ENCODE data around the gene CD3E.

The CD3E gene

DNA sequence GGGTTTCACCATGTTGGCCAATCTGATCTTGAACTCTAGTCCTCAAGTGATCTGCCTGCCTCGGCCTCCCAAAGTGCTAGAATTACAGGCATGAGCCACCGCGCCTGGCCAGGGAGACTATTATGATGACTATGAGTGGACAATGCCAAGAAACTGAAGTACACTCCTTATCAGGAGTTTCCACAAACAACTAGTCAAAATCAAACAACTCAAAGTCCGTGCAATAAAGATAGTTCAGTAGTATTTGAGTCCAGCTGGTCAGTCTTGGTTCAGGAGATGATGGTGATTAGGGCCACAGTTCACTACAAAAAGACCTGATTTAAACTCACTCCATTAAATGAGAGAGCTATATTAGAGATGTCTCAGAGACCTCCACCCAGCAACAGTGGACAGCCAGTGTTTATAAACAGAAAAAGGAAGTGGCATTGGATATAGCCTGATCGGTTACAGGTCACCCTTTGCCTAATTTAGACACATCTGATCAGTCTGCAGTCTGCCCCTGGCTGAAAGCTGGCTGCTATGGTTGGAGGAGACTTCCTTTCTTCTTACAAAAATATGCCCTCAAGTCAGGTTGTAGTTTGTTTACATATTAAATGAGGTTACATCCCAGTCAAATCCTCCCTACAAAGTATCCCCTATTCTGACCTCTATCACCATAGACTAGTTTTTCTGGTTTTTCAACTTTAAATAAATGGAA lies 17.0 kb downstream of the CD3E start:
- no peak overlapping the region for H3K9ac ChIP-seq (ENCODE audit: insufficient read length)
- TF ChIP-seq POLR2AphosphoS5 (IDR thresholded peaks at IDR 0.05; ENCODE audit: borderline replicate concordance, low read depth, low read length) (no peak), FOXP2 (optimal IDR thresholded peaks at IDR 0.05; ENCODE audit: control extremely low read depth, extremely low read length, insufficient read depth) (no peak), EZH2 (IDR thresholded peaks at IDR 0.05) (no peak)
- H3K4me3 ChIP-seq = no peak overlapping the region
- no peak overlapping the region for H3K27ac ChIP-seq
- no peak for DNase-seq (ENCODE audit: low read depth, low spot score)
- H3K36me3 ChIP-seq (ENCODE audit: insufficient read depth, low read length) = no peaks in the 10 kb centered on the region
- H3K9me3 ChIP-seq (ENCODE audit: low read depth, low read length) = no peaks in the 10 kb centered on the region

DNA sequence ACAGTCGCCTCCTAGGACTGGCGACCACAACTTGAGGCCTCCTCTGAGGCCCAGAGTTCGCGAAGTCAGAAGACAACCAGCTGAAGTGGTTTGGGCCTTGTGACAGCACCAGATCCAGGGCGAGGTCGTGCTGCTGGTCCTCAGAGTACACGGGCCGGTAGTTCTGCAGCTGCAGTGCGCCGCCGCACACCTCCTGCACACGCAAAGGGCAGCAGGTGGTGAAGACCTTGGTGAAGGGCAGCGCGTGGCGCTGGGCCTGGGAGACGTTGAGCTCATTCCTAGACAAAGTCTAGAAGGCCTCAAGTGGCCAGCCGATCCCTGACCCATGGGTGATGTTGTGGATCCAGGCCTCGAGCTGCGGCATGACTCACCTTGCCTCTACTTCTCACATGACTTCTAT lies 18.2 kb downstream of the CD3E start:
- H3K36me3 ChIP-seq (ENCODE audit: insufficient read depth, low read length) = no peaks in the 10 kb centered on the region
- no peak for TF ChIP-seq FOXP2 (optimal IDR thresholded peaks at IDR 0.05; ENCODE audit: control extremely low read depth, extremely low read length, insufficient read depth)
- no peak for TF ChIP-seq POLR2AphosphoS5 (IDR thresholded peaks at IDR 0.05; ENCODE audit: borderline replicate concordance, low read depth, low read length)
- TF ChIP-seq EZH2 (IDR thresholded peaks at IDR 0.05) = no peak

GRCh38 chr11:118325283-118325682 lies 20.8 kb downstream of the CD3E start:
- no peak for TF ChIP-seq POLR2AphosphoS5 (IDR thresholded peaks at IDR 0.05; ENCODE audit: borderline replicate concordance, low read depth, low read length)
- no peak for TF ChIP-seq EZH2 (IDR thresholded peaks at IDR 0.05)
- TF ChIP-seq FOXP2 (optimal IDR thresholded peaks at IDR 0.05; ENCODE audit: control extremely low read depth, extremely low read length, insufficient read depth) = no peak
- DNase-seq (ENCODE audit: low read depth, low spot score) = no peak
- Histone ChIP-seq H3K4me3 (no peak overlapping the region), H3K27ac (no peak overlapping the region), H3K9ac (ENCODE audit: insufficient read length) (no peak overlapping the region), H3K36me3 (ENCODE audit: insufficient read depth, low read length) (no peaks in the 10 kb centered on the region), H3K9me3 (ENCODE audit: low read depth, low read length) (no peaks in the 10 kb centered on the region)

More for the DNA sequence above, 18.2 kb downstream of the CD3E start:
- Histone ChIP-seq H3K9me3 (ENCODE audit: low read depth, low read length) (no peaks in the 10 kb centered on the region), H3K4me3 (no peak overlapping the region), H3K9ac (ENCODE audit: insufficient read length) (no peak overlapping the region), H3K27ac (no peak overlapping the region)
- DNase-seq (ENCODE audit: low read depth, low spot score) = no peak

- Histone ChIP-seq H3K36me3 (ENCODE audit: insufficient read depth, low read length) (no peaks in the 10 kb centered on the region), H3K4me3 (no peak overlapping the region), H3K27ac (no peak overlapping the region), H3K9ac (ENCODE audit: insufficient read length) (no peak overlapping the region), H3K9me3 (ENCODE audit: low read depth, low read length) (no peaks in the 10 kb centered on the region)
- DNase-seq (ENCODE audit: low read depth, low spot score) = no peak
- TF ChIP-seq FOXP2 (optimal IDR thresholded peaks at IDR 0.05; ENCODE audit: control extremely low read depth, extremely low read length, insufficient read depth) (no peak), POLR2AphosphoS5 (IDR thresholded peaks at IDR 0.05; ENCODE audit: borderline replicate concordance, low read depth, low read length) (no peak), EZH2 (IDR thresholded peaks at IDR 0.05) (no peak)
These were observed 24.2 kb downstream of the CD3E start for GRCh38 chr11:118328745-118329144.

DNA sequence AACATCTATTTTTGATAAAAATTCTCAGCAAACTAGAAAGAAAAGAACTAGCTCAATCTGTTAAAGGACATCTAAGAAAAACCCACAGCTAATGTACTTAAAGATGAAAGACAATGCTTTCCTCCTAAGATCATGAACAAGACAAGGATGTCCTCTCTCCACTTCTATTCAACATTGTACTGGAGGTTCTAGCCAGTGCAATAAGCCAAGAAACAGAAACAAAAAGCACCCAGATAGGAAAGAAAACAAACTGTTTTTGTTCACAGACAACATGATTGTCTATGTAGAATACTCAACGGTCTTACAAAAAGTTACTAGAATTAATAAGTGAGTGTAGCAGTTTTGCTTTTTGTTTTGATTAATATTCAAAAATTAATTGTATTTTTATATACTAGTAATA lies 30.2 kb downstream of the CD3E start:
- Histone ChIP-seq H3K27ac (no peak overlapping the region), H3K36me3 (ENCODE audit: insufficient read depth, low read length) (no peaks in the 10 kb centered on the region), H3K9me3 (ENCODE audit: low read depth, low read length) (no peaks in the 10 kb centered on the region), H3K9ac (ENCODE audit: insufficient read length) (no peak overlapping the region), H3K4me3 (no peak overlapping the region)
- no peak for DNase-seq (ENCODE audit: low read depth, low spot score)
- TF ChIP-seq EZH2 (IDR thresholded peaks at IDR 0.05) = no peak
- no peak for TF ChIP-seq POLR2AphosphoS5 (IDR thresholded peaks at IDR 0.05; ENCODE audit: borderline replicate concordance, low read depth, low read length)
- no peak for TF ChIP-seq FOXP2 (optimal IDR thresholded peaks at IDR 0.05; ENCODE audit: control extremely low read depth, extremely low read length, insufficient read depth)

DNA sequence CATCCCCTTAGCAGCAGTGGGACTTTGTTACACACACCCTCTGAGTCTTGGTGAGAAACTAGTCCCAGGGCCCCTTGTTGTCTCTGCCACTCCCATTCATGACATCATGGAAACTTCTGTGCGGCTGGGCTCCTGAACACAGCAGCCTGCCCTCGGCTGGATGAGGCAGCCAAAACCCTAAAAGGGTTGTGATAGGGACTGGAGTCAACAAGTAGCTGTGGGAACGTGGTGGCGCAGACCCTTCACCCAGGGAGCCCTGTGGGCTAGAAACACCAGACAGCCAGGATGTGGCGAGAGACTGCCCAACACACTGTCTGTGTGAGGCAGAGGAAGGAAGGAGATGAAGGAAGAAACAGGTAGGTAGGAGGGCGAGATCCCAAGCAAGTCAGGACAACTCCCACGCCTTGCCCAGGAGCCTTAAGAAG lies 34.1 kb downstream of the CD3E start:
- Histone ChIP-seq H3K36me3 (ENCODE audit: insufficient read depth, low read length) (no peaks in the 10 kb centered on the region), H3K9me3 (ENCODE audit: low read depth, low read length) (no peaks in the 10 kb centered on the region), H3K9ac (ENCODE audit: insufficient read length) (no peak overlapping the region), H3K27ac (no peak overlapping the region), H3K4me3 (no peak overlapping the region)
- no peak for DNase-seq (ENCODE audit: low read depth, low spot score)
- no peak for TF ChIP-seq FOXP2 (optimal IDR thresholded peaks at IDR 0.05; ENCODE audit: control extremely low read depth, extremely low read length, insufficient read depth)
- no peak for TF ChIP-seq EZH2 (IDR thresholded peaks at IDR 0.05)
- no peak for TF ChIP-seq POLR2AphosphoS5 (IDR thresholded peaks at IDR 0.05; ENCODE audit: borderline replicate concordance, low read depth, low read length)

GRCh38 chr11:118339281-118339961 lies 34.9 kb downstream of the CD3E start:
- Histone ChIP-seq H3K9ac (ENCODE audit: insufficient read length) (no peak overlapping the region), H3K4me3 (no peak overlapping the region), H3K27ac (no peak overlapping the region), H3K36me3 (ENCODE audit: insufficient read depth, low read length) (no peaks in the 10 kb centered on the region), H3K9me3 (ENCODE audit: low read depth, low read length) (no peaks in the 10 kb centered on the region)
- no peak for DNase-seq (ENCODE audit: low read depth, low spot score)
- TF ChIP-seq POLR2AphosphoS5 (IDR thresholded peaks at IDR 0.05; ENCODE audit: borderline replicate concordance, low read depth, low read length) (no peak), EZH2 (IDR thresholded peaks at IDR 0.05) (no peak), FOXP2 (optimal IDR thresholded peaks at IDR 0.05; ENCODE audit: control extremely low read depth, extremely low read length, insufficient read depth) (no peak)

GRCh38 chr11:118340449-118340848 lies 35.9 kb downstream of the CD3E start:
- no peak for TF ChIP-seq FOXP2 (optimal IDR thresholded peaks at IDR 0.05; ENCODE audit: control extremely low read depth, extremely low read length, insufficient read depth)
- no peak for TF ChIP-seq POLR2AphosphoS5 (IDR thresholded peaks at IDR 0.05; ENCODE audit: borderline replicate concordance, low read depth, low read length)
- TF ChIP-seq EZH2 (IDR thresholded peaks at IDR 0.05) = no peak
- Histone ChIP-seq H3K9me3 (ENCODE audit: low read depth, low read length) (no peaks in the 10 kb centered on the region), H3K27ac (no peak overlapping the region), H3K9ac (ENCODE audit: insufficient read length) (no peak overlapping the region), H3K36me3 (ENCODE audit: insufficient read depth, low read length) (no peaks in the 10 kb centered on the region), H3K4me3 (no peak overlapping the region)
- no peak for DNase-seq (ENCODE audit: low read depth, low spot score)

Measured in SK-N-MC (cell line).